ENCODE data around the gene CPT2. TPM values are rescaled to one million over a fixed set of nuclear protein-coding genes. Genes with fewer than 3 reads are reported as not detected.

The CPT2 gene
- polyA plus RNA-seq, 1 donor = 10.4 TPM

- no peak for DNase-seq (ENCODE audit: low read depth)
Measured at GRCh38 chr1:53214376-53214940, 17.8 kb downstream of the CPT2 start.

GRCh38 chr1:53218201-53218600 lies 21.6 kb downstream of the CPT2 start:
- no peak for DNase-seq (ENCODE audit: low read depth)

- DNase-seq (ENCODE audit: low read depth) = no peak
Measured at GRCh38 chr1:53219711-53220110, 23.1 kb downstream of the CPT2 start.

- no peak for DNase-seq (ENCODE audit: low read depth)
Measured at GRCh38 chr1:53220171-53220961, 23.7 kb downstream of the CPT2 start, which contains the start of gene CZIB. Gene CZIB (minus strand): TSS chr1:53220634. CDS start chr1:53220575, 59 bp downstream.

- no peak for DNase-seq (ENCODE audit: low read depth)
Measured at GRCh38 chr1:53220962-53221286, 24.3 kb downstream of the CPT2 start.

- DNase-seq (ENCODE audit: low read depth) = no peak
Measured at GRCh38 chr1:53237638-53238037, 41.0 kb downstream of the CPT2 start.

- peak; percentile 87 for DNase-seq (ENCODE audit: low read depth)
Measured at GRCh38 chr1:53238197-53239155, 41.9 kb downstream of the CPT2 start, which contains the start of gene MAGOH. Gene MAGOH (minus strand): TSS chr1:53238518. CDS start chr1:53238448, 70 bp downstream.

GRCh38 chr1:53241828-53242227 lies 45.2 kb downstream of the CPT2 start:
- DNase-seq (ENCODE audit: low read depth) = no peak

- no peak for DNase-seq (ENCODE audit: low read depth)
Measured at GRCh38 chr1:53242381-53242780, 45.8 kb downstream of the CPT2 start.

GRCh38 chr1:53244141-53244540 lies 47.5 kb downstream of the CPT2 start:
- DNase-seq (ENCODE audit: low read depth) = no peak

GRCh38 chr1:53246261-53247134 lies 49.9 kb downstream of the CPT2 start:
- DNase-seq (ENCODE audit: low read depth) = no peak

- DNase-seq (ENCODE audit: low read depth) = no peak
Measured at GRCh38 chr1:53249706-53250105, 53.1 kb downstream of the CPT2 start.

GRCh38 chr1:53250325-53250724 lies 53.7 kb downstream of the CPT2 start:
- DNase-seq (ENCODE audit: low read depth) = no peak

GRCh38 chr1:53254011-53254640 lies 57.5 kb downstream of the CPT2 start:
- no peak for DNase-seq (ENCODE audit: low read depth)

GRCh38 chr1:53255031-53255430 lies 58.4 kb downstream of the CPT2 start:
- no peak for DNase-seq (ENCODE audit: low read depth)

- DNase-seq (ENCODE audit: low read depth) = no peak
Measured at GRCh38 chr1:53256511-53257453, 60.2 kb downstream of the CPT2 start.

- no peak for DNase-seq (ENCODE audit: low read depth)
Measured at GRCh38 chr1:53257454-53258081, 60.9 kb downstream of the CPT2 start.

GRCh38 chr1:53258216-53258615 lies 61.6 kb downstream of the CPT2 start:
- no peak for DNase-seq (ENCODE audit: low read depth)

GRCh38 chr1:53259932-53260331 lies 63.3 kb downstream of the CPT2 start:
- no peak for DNase-seq (ENCODE audit: low read depth)

All from forelimb muscle (tissue), 1 donor.